Bronchial epithelial cell (primary cell): ENCODE data around the gene RTEL1. TPM values are rescaled to one million over a fixed set of nuclear protein-coding genes. Genes with fewer than 3 reads are reported as not detected.
"Not testable (repeated sequence)": the region's sequence is repeated elsewhere in the genome, so short reads cannot be mapped to it uniquely, and the experiment has no call there.

ENCODE experiments used
- DNase-seq: peaks from one replicate; pipeline ENCODE4 v3.0.0-alpha.2; 2010; ENCODE audit warnings: low read depth
- FAIRE-seq: peaks from 2 replicates; lab custom pipeline; 2011; peaks lifted over from hg19 to GRCh38; lab: Jason Lieb, UNC
- H3K27me3 ChIP-seq: 2 replicates; pipeline ENCODE4 v1.5.1; 2011; ENCODE audit warnings: low read length; ENCODE audit not compliant: control insufficient read depth, insufficient read depth
- H3K36me3 ChIP-seq: 2 replicates; pipeline ENCODE4 v1.5.1; 2011; ENCODE audit warnings: low read length; ENCODE audit not compliant: control insufficient read depth, insufficient read depth
- H3K4me3 ChIP-seq: 2 replicates; pipeline ENCODE4 v1.5.1; 2011; ENCODE audit warnings: mild to moderate bottlenecking, low read depth, low read length, control low read depth
- CTCF ChIP-seq: IDR thresholded peaks from 2 replicates; pipeline ENCODE4 v1.5.1; 2011; ENCODE audit warnings: mild to moderate bottlenecking, moderate library complexity, low read length, control low read depth, inconsistent platforms; ENCODE audit not compliant: insufficient read depth, severe bottlenecking
- total RNA-seq: library from RNA; depleted of rRNA; stranded (reverse); fragments of >200 nt; gene quantifications from 2 replicates; pipeline ENCODE4 v1.2.1, GENCODE V29; 2014

The RTEL1 gene
- total RNA-seq, 1 donor from 2014 or later: 4.5 TPM

- DNase-seq (no peak), FAIRE-seq (no peak)
- Histone ChIP-seq H3K27me3 (no peaks in the 10 kb centered on the region), H3K36me3 (no peaks in the 10 kb centered on the region), H3K4me3 (no peak overlapping the region)
- TF ChIP-seq CTCF: no peak
These were observed 12.9 kb upstream of the RTEL1 start for GRCh38 chr20:63645218-63645617.

- DNase-seq: no peak
- Histone ChIP-seq H3K36me3 (no peaks in the 10 kb centered on the region), H3K4me3 (no peak overlapping the region), H3K27me3 (no peaks in the 10 kb centered on the region)
- no peak for FAIRE-seq
- TF ChIP-seq CTCF: no peak
These were observed 9.9 kb upstream of the RTEL1 start for GRCh38 chr20:63648190-63648589.

- no peaks in the 10 kb centered on the region for H3K27me3 ChIP-seq
- FAIRE-seq: no peak
- H3K4me3 ChIP-seq: no peak overlapping the region
- H3K36me3 ChIP-seq: no peaks in the 10 kb centered on the region
- TF ChIP-seq CTCF: no peak
- no peak for DNase-seq
These were observed 9.1 kb upstream of the RTEL1 start for GRCh38 chr20:63648895-63649589.

- not testable (repeated sequence) for H3K27me3 ChIP-seq, DNase-seq, H3K36me3 ChIP-seq, FAIRE-seq, H3K4me3 ChIP-seq
These were observed 7.6 kb upstream of the RTEL1 start for GRCh38 chr20:63650486-63650885.

- Histone ChIP-seq H3K4me3 (no peak overlapping the region), H3K27me3 (no peaks in the 10 kb centered on the region), H3K36me3 (no peaks in the 10 kb centered on the region)
- no peak for TF ChIP-seq CTCF
- no peak for FAIRE-seq
- DNase-seq: no peak
These were observed 6.2 kb upstream of the RTEL1 start for GRCh38 chr20:63651942-63652191.

- FAIRE-seq: no peak
- no peak for TF ChIP-seq CTCF
- Histone ChIP-seq H3K27me3 (no peaks in the 10 kb centered on the region), H3K36me3 (no peaks in the 10 kb centered on the region), H3K4me3 (peak overlapping the region; percentile 20)
- no peak for DNase-seq
These were observed 5.7 kb upstream of the RTEL1 start for GRCh38 chr20:63652192-63652980.
